Activated T-helper 1 cell treated with anti-CD3 and anti-CD28 coated beads, Interleukin-12 subunit alpha, Interleukin-12 subunit beta, Interleukin-2, Interleukin-4 antibody, amounts not matched to agents 30 ng/mL and 10 ng/mL and 1 ng/mL, durations not matched to agents 14 hours and 24 hours and 36 hours (primary cell): ENCODE measurements around the gene SLC9A3. TPM values are rescaled to one million over a fixed set of nuclear protein-coding genes. Genes with fewer than 3 reads are reported as not detected.

Experiments used
- DNase-seq: peaks from one replicate; pipeline ENCODE4 v3.0.0; 2021; ENCODE audit warnings: low spot score
- H3K27ac Mint-ChIP-seq: one replicate; pipeline ENCODE4 v1.8.0; 2021; ENCODE audit warnings: mild to moderate bottlenecking, mixed read lengths
- H3K27me3 Mint-ChIP-seq: one replicate; pipeline ENCODE4 v1.8.0; 2022; ENCODE audit warnings: mild to moderate bottlenecking, moderate library complexity, mixed read lengths; ENCODE audit not compliant: insufficient read depth
- H3K36me3 Mint-ChIP-seq: one replicate; pipeline ENCODE4 v1.8.0; 2021; ENCODE audit warnings: low read depth, mixed read lengths
- H3K4me1 Mint-ChIP-seq: one replicate; pipeline ENCODE4 v1.8.0; 2021; ENCODE audit warnings: low read depth, mixed read lengths
- H3K4me3 Mint-ChIP-seq: one replicate; pipeline ENCODE4 v1.8.0; 2021; ENCODE audit warnings: mild to moderate bottlenecking, moderate library complexity, mixed read lengths
- H3K9me3 Mint-ChIP-seq: one replicate; pipeline ENCODE4 v1.8.0; 2021; ENCODE audit warnings: mixed read lengths
- intact Hi-C: fragments of 100-400 bp; cut with micrococcal nuclease; formaldehyde crosslinking; loops from one replicate; pipeline ENCODE4 v1.15.1; 2024
- total RNA-seq: library from RNA; stranded (reverse); gene quantifications from 2 replicates; pipeline ENCODE4 v1.2.3, GENCODE V29; 2022

The SLC9A3 gene
- 2.3 and 3.0 TPM in 2 replicates for total RNA-seq

DNA sequence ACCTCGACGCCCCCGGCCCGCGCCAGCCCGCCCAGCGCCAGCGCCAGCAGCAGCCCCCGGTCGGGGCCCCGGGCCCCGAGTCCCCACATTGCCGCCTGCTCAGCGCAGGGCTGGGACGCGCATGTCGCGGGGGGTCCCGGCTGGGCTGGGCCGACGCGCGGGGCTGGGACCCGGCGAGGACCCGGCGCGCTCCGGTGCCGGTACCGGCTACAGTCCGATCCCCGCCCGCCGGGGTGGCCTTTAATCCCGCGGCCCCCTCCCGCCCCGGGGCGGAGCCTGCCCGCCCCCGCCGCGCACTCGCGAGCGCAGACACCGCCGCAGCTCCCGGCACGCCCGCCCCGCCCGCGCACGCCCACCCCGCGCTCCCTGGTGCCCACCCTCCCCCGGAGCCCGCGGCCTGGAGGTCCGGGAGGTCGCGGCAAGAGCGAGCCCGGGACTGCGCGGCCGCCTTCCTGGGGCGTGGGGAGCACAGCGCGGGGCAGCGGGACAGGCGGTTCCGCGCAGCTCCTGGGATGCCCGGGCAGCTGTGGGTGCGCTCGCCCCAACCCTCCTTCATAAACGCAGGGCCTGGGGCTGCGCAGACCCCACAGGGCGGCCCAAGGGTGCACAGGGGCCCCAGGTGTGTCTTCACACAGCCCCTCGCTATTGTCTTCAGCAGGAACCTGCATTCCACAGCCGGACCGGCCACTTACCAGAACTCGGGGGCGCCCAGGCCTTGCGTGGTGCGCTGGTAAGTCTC is at the start of gene SLC9A3:
Gene SLC9A3 (minus strand): TSS at position 216 of the 739 bp plus-strand sequence.
- DNase-seq: no peak
- H3K4me1 Mint-ChIP-seq: peaks cover 22% of the 10 kb centered on the region
- intact Hi-C loops: no loop called here
- H3K4me3 Mint-ChIP-seq: peak within 1 kb of the TSS; percentile 22
- no peak within 1 kb of the TSS for H3K27ac Mint-ChIP-seq
- peaks cover 48% of the 10 kb centered on the region for H3K27me3 Mint-ChIP-seq
- H3K36me3 Mint-ChIP-seq: peaks cover 2% of the 10 kb centered on the region
- H3K9me3 Mint-ChIP-seq: no peaks in the 10 kb centered on the region

DNA sequence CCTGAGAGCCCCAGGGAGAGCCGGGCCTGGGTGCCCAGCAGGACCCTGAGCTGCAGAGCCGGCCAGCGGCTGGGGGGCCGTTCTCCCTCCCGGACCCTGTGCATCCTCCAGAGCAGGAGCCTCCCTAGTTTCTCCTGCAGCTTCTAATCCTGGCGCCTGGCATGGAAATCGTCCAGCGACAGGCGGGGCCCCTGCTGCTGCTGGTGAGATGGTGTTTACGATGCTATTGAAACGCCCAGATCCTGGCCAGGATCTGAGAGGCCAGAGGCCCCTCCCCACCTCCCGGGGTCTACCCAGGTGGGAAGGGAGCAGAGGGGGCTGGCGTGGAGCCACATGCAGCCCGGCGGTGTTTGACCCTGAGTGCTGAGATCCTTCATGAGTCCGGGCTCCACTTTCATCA is 49.7 kb upstream of the SLC9A3 start:
- intact Hi-C loops: no loop called here
- Mint-ChIP-seq H3K27ac (no peak overlapping the region), H3K9me3 (peaks cover 18% of the 10 kb centered on the region), H3K4me1 (no peaks in the 10 kb centered on the region), H3K4me3 (no peak overlapping the region), H3K36me3 (no peaks in the 10 kb centered on the region), H3K27me3 (peaks cover 9% of the 10 kb centered on the region)
- DNase-seq: no peak

DNA sequence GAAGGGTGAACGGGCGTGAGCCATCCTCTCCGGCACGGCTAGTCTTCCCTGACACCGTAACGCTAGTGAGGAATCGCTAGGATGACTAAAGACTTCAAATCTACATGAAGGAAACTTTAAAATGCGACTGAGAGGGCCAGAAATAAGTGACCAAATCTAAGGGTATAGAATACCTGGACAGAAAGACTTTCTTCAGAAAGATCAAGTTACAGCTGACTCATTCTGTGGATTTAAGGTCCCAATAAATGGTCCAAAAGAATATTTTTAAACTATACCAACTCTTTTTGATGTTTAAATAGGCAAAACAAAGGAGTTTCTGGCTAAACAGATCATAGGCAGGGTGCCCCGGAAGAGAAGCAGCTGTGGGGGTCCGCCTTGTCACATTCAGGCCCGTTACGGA is 49.0 kb upstream of the SLC9A3 start:
- no peaks in the 10 kb centered on the region for H3K4me1 Mint-ChIP-seq
- H3K9me3 Mint-ChIP-seq: peaks cover 13% of the 10 kb centered on the region
- H3K27me3 Mint-ChIP-seq: peaks cover 9% of the 10 kb centered on the region
- intact Hi-C loops: no loop called here
- DNase-seq: no peak
- no peak overlapping the region for H3K27ac Mint-ChIP-seq
- H3K4me3 Mint-ChIP-seq: no peak overlapping the region
- H3K36me3 Mint-ChIP-seq: no peaks in the 10 kb centered on the region

DNA sequence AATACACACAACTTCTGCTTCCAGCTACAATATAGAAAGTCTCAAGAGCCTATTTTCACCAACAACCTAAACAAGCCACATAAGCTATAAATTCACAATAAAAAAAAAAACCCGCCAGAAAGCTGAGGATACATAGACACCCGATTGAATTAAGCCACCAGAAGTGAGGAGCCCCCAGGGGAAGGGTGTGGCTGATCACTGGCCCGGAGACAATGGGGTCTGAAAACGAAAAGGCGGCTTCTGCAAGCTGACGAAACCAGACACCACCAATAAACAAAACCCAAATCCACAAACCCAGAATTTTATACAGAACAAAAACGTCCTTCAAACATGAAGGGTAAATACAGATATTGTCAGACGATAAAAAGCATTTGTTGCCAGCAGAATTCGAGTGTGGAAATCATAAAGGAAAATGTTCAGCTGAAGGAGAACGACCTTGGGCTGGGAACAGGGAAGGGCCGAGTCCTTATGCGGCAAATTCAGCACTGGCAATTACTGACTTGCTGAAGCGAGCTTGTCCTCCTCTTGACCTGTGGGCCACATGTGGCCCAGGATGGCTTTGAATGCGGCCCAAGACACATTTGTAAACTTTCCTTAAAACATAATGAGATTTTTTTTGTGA is 48.3 kb upstream of the SLC9A3 start:
- intact Hi-C loops: no loop called here
- DNase-seq: no peak
- Mint-ChIP-seq H3K9me3 (peaks cover 6% of the 10 kb centered on the region), H3K36me3 (no peaks in the 10 kb centered on the region), H3K27ac (no peak overlapping the region), H3K4me3 (no peak overlapping the region), H3K27me3 (peaks cover 7% of the 10 kb centered on the region), H3K4me1 (no peaks in the 10 kb centered on the region)

DNA sequence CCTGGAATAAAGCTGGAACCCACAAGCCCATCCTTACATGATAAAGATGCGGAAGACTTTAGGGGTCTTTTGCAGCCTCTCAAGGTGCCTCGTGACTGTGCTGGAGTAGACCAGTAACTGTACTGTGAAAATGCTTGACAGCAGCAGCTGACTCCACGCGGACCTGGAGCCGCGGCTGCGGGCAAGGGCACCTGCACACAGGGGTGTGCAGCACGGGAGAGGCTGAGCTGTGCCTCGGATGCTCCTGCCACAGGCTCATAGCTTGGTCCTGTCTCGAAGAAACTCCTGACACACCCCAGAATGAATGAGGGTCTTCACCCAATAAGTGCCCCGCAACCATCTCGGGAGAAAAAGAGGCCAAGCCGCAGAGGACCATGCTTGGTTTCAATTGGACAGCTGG is 47.5 kb upstream of the SLC9A3 start:
- H3K9me3 Mint-ChIP-seq: peaks cover 3% of the 10 kb centered on the region
- intact Hi-C loops: no loop called here
- H3K36me3 Mint-ChIP-seq: no peaks in the 10 kb centered on the region
- H3K4me3 Mint-ChIP-seq: no peak overlapping the region
- no peak for DNase-seq
- no peaks in the 10 kb centered on the region for H3K4me1 Mint-ChIP-seq
- peaks cover 12% of the 10 kb centered on the region for H3K27me3 Mint-ChIP-seq
- no peak overlapping the region for H3K27ac Mint-ChIP-seq

DNA sequence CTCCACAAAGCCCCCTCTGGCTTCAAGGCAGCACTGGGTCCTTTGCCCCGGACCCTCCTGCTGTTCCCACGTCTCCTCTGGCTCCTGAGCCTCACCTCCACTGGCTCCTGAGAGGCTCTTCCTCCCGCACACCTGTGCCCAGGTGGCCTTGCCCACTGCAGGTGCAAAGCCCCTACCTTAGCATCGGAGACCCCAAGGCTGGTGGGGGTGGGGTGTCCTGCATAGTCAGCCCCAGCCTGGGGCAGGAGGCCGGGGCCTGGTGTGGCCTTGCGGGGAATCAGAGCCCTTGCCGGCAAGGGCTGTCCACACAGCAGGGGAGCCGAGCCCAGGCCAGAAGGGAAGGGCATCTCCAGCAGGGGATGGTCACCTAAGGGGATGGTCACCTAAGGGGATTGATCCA is 46.6 kb upstream of the SLC9A3 start:
- Mint-ChIP-seq H3K9me3 (peaks cover 2% of the 10 kb centered on the region), H3K27ac (no peak overlapping the region), H3K27me3 (peaks cover 16% of the 10 kb centered on the region), H3K4me1 (no peaks in the 10 kb centered on the region), H3K36me3 (no peaks in the 10 kb centered on the region), H3K4me3 (no peak overlapping the region)
- intact Hi-C loops: no loop called here
- no peak for DNase-seq

DNA sequence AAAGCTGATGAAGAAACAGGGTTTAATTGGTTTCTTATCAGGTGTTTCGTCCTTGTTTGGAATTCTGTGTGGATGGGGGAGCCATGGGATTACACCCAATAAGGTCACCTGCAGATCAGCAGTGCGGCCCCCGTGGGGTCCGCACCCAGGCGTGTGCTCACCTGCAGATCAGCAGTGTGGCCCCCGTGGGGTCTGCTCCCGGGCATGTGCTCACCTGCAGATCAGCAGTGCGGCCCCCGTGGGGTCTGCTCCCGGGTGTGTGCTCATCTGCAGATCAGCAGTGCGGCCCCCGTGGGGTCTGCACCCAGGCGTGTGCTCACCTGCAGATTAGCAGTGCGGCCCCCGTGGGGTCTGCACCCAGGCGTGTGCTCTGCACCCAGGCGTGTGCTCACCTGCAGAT is 46.2 kb upstream of the SLC9A3 start:
- Mint-ChIP-seq H3K9me3 (no peaks in the 10 kb centered on the region), H3K4me1 (no peaks in the 10 kb centered on the region), H3K27me3 (peaks cover 15% of the 10 kb centered on the region), H3K27ac (no peak overlapping the region), H3K4me3 (no peak overlapping the region), H3K36me3 (no peaks in the 10 kb centered on the region)
- intact Hi-C loops: no loop called here
- no peak for DNase-seq

DNA sequence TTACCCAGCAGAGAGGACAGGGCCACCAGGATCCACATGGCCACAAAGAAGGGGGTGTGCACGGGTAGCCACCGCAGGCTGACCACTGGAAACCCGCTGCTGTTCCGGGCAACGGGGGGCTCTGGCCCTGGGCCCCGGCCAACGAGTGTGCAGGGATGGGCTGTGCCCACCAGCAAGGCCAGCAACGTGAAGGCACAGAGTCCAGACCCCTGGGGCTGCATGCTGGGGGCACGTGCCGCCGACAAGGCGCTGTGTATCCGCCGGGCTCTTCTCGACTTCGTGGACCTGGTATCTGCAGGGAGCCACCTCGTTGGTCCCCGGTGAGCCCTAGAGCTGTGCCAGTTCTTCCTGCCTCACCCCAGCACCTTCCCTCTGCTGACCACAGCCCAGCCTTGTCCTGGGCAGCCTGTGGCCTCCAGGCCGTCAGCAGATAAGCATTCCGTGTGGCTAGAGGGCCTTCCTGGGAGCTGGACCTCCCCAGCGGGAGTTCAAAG is 45.7 kb upstream of the SLC9A3 start:
- Mint-ChIP-seq H3K27ac (no peak overlapping the region), H3K27me3 (peaks cover 15% of the 10 kb centered on the region), H3K36me3 (no peaks in the 10 kb centered on the region), H3K4me3 (no peak overlapping the region), H3K9me3 (no peaks in the 10 kb centered on the region), H3K4me1 (no peaks in the 10 kb centered on the region)
- no peak for DNase-seq
- intact Hi-C loops: no loop called here

DNA sequence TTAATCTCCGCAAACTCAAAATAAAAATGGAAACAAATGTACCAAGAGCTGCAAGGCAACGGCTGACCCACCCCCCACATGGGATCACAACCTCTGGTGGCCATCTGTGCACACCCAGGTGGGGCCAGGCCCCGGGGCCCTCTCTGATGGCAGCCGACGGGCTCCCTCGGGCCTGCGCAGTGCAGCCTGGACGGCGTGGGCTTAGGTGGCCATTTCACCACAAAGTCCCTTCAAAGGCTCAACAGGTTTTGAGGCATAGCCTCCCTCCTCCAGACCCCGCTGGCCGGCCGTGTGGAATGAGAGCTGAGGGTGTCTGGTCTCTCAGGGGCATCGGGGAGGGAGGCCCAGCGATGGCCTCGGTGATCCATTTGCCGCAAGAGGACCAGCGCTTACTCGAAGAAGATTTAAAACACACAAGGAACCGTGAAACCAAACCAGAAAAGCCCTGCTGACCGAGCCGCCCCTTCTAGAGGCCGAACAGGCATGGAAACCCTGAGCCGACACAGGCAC is 45.2 kb upstream of the SLC9A3 start:
- H3K27me3 Mint-ChIP-seq: peaks cover 11% of the 10 kb centered on the region

DNA sequence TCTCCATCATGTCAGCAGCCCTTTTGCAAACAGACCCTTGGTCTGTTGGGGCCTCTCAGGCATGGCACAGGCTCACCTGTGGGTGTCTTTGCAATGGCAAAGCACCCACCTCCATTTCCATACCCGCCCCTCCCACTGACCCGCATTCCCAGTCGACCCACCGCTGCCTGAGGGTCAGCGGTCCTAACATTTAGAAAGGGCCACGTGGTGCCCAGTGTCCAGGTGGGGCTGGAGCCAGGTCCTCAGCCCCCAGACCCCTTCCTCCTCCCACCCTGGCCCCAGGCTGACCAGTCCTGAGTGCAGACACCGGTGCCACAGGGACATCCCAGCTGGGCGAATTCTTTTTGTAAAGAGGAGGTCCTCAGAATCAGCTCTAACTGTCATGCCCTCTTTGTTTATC is 44.6 kb upstream of the SLC9A3 start:
- no peak overlapping the region for H3K4me3 Mint-ChIP-seq
- intact Hi-C loops: no loop called here
- H3K9me3 Mint-ChIP-seq: no peaks in the 10 kb centered on the region
- H3K27me3 Mint-ChIP-seq: peaks cover 11% of the 10 kb centered on the region
- no peak overlapping the region for H3K27ac Mint-ChIP-seq
- H3K4me1 Mint-ChIP-seq: no peaks in the 10 kb centered on the region
- DNase-seq: no peak
- no peaks in the 10 kb centered on the region for H3K36me3 Mint-ChIP-seq

More for the DNA sequence above, 45.2 kb upstream of the SLC9A3 start:
- H3K9me3 Mint-ChIP-seq: no peaks in the 10 kb centered on the region
- DNase-seq: no peak
- intact Hi-C loops: no loop called here
- no peak overlapping the region for H3K4me3 Mint-ChIP-seq
- no peak overlapping the region for H3K27ac Mint-ChIP-seq
- H3K4me1 Mint-ChIP-seq: no peaks in the 10 kb centered on the region
- H3K36me3 Mint-ChIP-seq: no peaks in the 10 kb centered on the region

DNA sequence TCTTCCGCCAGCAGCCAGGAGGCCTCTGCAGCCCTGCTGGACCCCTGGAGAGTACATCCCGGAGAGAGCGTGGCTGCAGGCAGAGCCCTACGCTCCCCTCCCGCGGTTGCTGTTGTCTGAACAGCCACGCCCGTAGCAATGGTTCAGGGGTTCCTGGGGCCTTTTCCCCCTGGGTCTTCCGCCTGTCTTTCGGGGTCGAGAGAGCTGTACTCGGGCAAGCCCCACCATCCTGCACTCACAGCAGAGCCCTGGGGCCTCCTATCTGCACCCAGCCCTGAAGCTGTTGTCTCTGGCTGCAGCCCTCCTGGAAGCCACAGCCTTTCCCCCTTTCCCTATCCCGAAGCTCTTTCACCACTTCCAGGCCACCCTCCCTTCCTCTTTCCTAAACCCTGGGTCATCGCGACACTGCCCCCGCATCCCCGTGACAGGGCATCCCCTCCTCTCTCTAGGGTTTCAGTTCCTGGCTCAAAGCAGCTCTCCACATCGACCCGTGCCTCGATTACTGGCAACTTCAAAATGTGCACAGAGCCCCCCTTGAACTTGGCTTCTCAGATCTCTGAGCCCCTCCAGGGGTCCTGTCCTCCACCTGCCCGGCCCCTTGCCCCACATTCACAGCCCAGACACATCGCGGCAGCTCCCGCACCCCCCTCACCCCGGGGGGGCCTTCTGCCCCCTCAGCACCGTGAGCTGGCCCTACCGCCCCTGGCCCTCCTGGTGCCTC is 44.0 kb upstream of the SLC9A3 start:
- no peak overlapping the region for H3K4me3 Mint-ChIP-seq
- H3K27me3 Mint-ChIP-seq: peaks cover 11% of the 10 kb centered on the region
- H3K4me1 Mint-ChIP-seq: no peaks in the 10 kb centered on the region
- no peak for DNase-seq
- no peaks in the 10 kb centered on the region for H3K9me3 Mint-ChIP-seq
- intact Hi-C loops: no loop called here
- H3K27ac Mint-ChIP-seq: no peak overlapping the region
- no peaks in the 10 kb centered on the region for H3K36me3 Mint-ChIP-seq

DNA sequence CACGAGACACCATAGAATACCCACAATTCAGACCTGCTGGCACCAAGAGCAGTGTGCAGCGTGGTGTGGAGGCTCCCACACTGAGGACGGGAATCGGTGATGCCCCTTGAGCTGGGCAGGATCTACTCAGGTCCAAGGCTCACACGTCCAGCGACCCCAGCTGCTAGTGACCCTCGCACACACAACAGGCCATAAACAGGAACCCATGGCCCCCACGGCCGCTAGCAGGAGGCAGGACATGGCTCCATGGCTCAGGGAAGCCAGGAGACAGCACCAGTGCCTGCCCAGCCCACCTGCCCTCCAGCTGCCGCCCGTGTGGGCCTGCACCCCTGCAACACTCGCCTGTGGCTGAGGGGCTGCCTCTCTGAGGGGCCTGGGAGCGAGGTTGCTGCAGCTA is 43.4 kb upstream of the SLC9A3 start:
- no peak for DNase-seq
- H3K4me3 Mint-ChIP-seq: no peak overlapping the region
- no peaks in the 10 kb centered on the region for H3K9me3 Mint-ChIP-seq
- H3K27ac Mint-ChIP-seq: no peak overlapping the region
- H3K27me3 Mint-ChIP-seq: peaks cover 11% of the 10 kb centered on the region
- H3K36me3 Mint-ChIP-seq: no peaks in the 10 kb centered on the region
- intact Hi-C loops: no loop called here
- no peaks in the 10 kb centered on the region for H3K4me1 Mint-ChIP-seq
